HCT116 (cell line): Measurements from ENCODE around the gene ARHGAP45. TPM values are rescaled to one million over a fixed set of nuclear protein-coding genes. Genes with fewer than 3 reads are reported as not detected.

Experiments
- ATAC-seq: fragments of 200-7000 bp; cut with Tn5 transposase; 2 replicates; pipeline ENCODE4 v1.9.1; 2020; ENCODE audit warnings: mild to moderate bottlenecking, moderate library complexity
- BruUV-seq: library from RNA; stranded (reverse); fragments of 400-500 nt; replicated peaks from 2 replicates; lab custom pipeline; 2021; lab: Mats Ljungman, UMichigan
- CTCF ChIA-PET: fragments of 300-600 bp; sonication (Branson Sonifier 250); formaldehyde crosslinking; loops from one replicate; lab custom pipeline; 2021; ENCODE audit warnings: antibody characterized with exemption; lab: Charles Lee
- POLR2A ChIA-PET: fragments of 300-600, 350-600 bp; sonication (Branson Sonifier 250); formaldehyde crosslinking; loops from one replicate; lab custom pipeline; 2021; ENCODE audit warnings: antibody characterized with exemption; lab: Charles Lee
- RAD21 ChIA-PET, 2 experiments: fragments of 300-600 bp; sonication (Branson Sonifier 250); formaldehyde crosslinking; loops; one replicate each; lab custom pipeline; 2023; ENCODE audit warnings: low total read pairs in 2 of 2; ENCODE audit not compliant: uncharacterized antibody in 2 of 2, unreplicated experiment in 2 of 2, low non-redundant PET in 1 of 2; lab: Charles Lee
- DNase-seq: peaks from one replicate; pipeline ENCODE4 v3.0.0-alpha.2; 2010; ENCODE audit warnings: low read depth, low spot score
- H2AFZ ChIP-seq: fragments of 200-600 bp; shearing (Covaris generic), sonication (generic); 2 replicates; pipeline ENCODE4 v1.6.1; 2017; ENCODE audit warnings: low read depth, mixed run types, mixed read lengths, antibody characterized with exemption, low read length; ENCODE audit not compliant: poor library complexity, severe bottlenecking
- H3K27ac ChIP-seq: 2 replicates; pipeline ENCODE4 v1.5.1; 2012; ENCODE audit warnings: low read depth, low read length
- H3K27me3 ChIP-seq: fragments of 200-600 bp; sonication (generic); 2 replicates; pipeline ENCODE4 v1.6.1; 2016; ENCODE audit warnings: mixed run types, low read length, mixed read lengths; ENCODE audit not compliant: insufficient read depth
- H3K36me3 ChIP-seq, 2 experiments: fragments of 200-500 bp in 1 of 2; fragments of 200-600 bp in 1 of 2; sonication (Bioruptor generic) in 1 of 2; sonication (generic) in 1 of 2; 2 replicates each; pipeline versions ENCODE4 v1.5.1 to v1.6.1; 2014 to 2016; ENCODE audit warnings: low read length in 2 of 2, inconsistent platforms in 1 of 2, mixed read lengths in 1 of 2, mixed run types in 1 of 2; ENCODE audit not compliant: insufficient read depth in 2 of 2, control insufficient read depth in 1 of 2
- H3K4me1 ChIP-seq, 2 experiments: fragments of 200-600 bp in 1 of 2; sonication (generic) in 1 of 2; 2 replicates each; pipeline versions ENCODE4 v1.5.1 to v1.6.1; 2012 to 2017; ENCODE audit warnings: low read length in 2 of 2, inconsistent platforms in 1 of 2, mild to moderate bottlenecking in 1 of 2, mixed read lengths in 1 of 2, mixed run types in 1 of 2, moderate library complexity in 1 of 2; ENCODE audit not compliant: insufficient read depth in 2 of 2, control insufficient read depth in 1 of 2
- H3K4me2 ChIP-seq: fragments of 200-600 bp; sonication (generic); 2 replicates; pipeline ENCODE4 v1.6.1; 2017; ENCODE audit warnings: mixed run types, low read length, mixed read lengths
- H3K4me3 ChIP-seq, 2 experiments: fragments of 200-600 bp in 1 of 2; sonication (generic) in 1 of 2; replicated peaks in 1 of 2; 2 replicates each; pipeline ENCODE4 v1.5.1; 2011 to 2016; ENCODE audit warnings: low read length in 2 of 2, control low read depth in 1 of 2, low read depth in 1 of 2, mild to moderate bottlenecking in 1 of 2, mixed read lengths in 1 of 2, mixed run types in 1 of 2
- H3K79me2 ChIP-seq: fragments of 200-600 bp; sonication (generic); 2 replicates; pipeline ENCODE4 v1.6.1; 2017; ENCODE audit warnings: mild to moderate bottlenecking, mixed run types, low read length, moderate library complexity, mixed read lengths; ENCODE audit not compliant: insufficient read depth
- H3K9ac ChIP-seq: fragments of 200-600 bp; sonication (generic); 2 replicates; pipeline ENCODE4 v1.6.1; 2016; ENCODE audit warnings: low read length, mixed read lengths
- H3K9me2 ChIP-seq: fragments of 200-600 bp; sonication (generic), shearing (Covaris generic); 2 replicates; pipeline ENCODE4 v1.6.1; 2017; ENCODE audit warnings: mixed run types, mild to moderate bottlenecking, moderate library complexity; ENCODE audit not compliant: insufficient read depth
- H3K9me3 ChIP-seq, 2 experiments: fragments of 200-500 bp in 1 of 2; fragments of 200-600 bp in 1 of 2; sonication (Bioruptor generic) in 1 of 2; sonication (generic) in 1 of 2; 2 replicates each; pipeline ENCODE4 v1.6.1; 2014 to 2017; ENCODE audit warnings: low read length in 2 of 2, mixed read lengths in 2 of 2, inconsistent platforms in 1 of 2, low read depth in 1 of 2, mild to moderate bottlenecking in 1 of 2, mixed run types in 1 of 2, moderate library complexity in 1 of 2; ENCODE audit not compliant: control insufficient read depth in 1 of 2, insufficient read depth in 1 of 2
- H4K20me1 ChIP-seq: fragments of 200-600 bp; sonication (generic), shearing (Covaris generic); 2 replicates; pipeline ENCODE4 v1.6.1; 2017; ENCODE audit warnings: mixed run types, mild to moderate bottlenecking, moderate library complexity; ENCODE audit not compliant: insufficient read depth
- EGR1 ChIP-seq: IDR thresholded peaks from 2 replicates; pipeline ENCODE4 v1.6.1; 2012; ENCODE audit warnings: low read depth
- ELF1 ChIP-seq: IDR thresholded peaks from 2 replicates; pipeline ENCODE4 v1.6.1; 2012; ENCODE audit warnings: low read depth, borderline replicate concordance
- EZH2 ChIP-seq: fragments of 200-600 bp; sonication (generic); IDR thresholded peaks from 2 replicates; pipeline ENCODE4 v1.6.1; 2017; ENCODE audit warnings: antibody characterized with exemption, mixed run types
- FOSL1 ChIP-seq: IDR thresholded peaks from 2 replicates; pipeline ENCODE4 v1.6.1; 2012; ENCODE audit warnings: low read depth
- JUND ChIP-seq: IDR thresholded peaks from 2 replicates; pipeline ENCODE4 v1.6.1; 2012
- POLR2A ChIP-seq: IDR thresholded peaks from 2 replicates; pipeline ENCODE4 v1.7.0; 2011; ENCODE audit warnings: borderline replicate concordance; ENCODE audit not compliant: insufficient read depth, insufficient read length; ENCODE audit errors: extremely low read depth
- POLR2AphosphoS5 ChIP-seq: IDR thresholded peaks from 2 replicates; pipeline ENCODE4 v1.6.1; 2011; ENCODE audit warnings: mild to moderate bottlenecking, low read depth, low read length, moderate library complexity
- RAD21 ChIP-seq: IDR thresholded peaks from 2 replicates; pipeline ENCODE4 v1.6.1; 2012; ENCODE audit warnings: low read depth, mild to moderate bottlenecking
- SIN3A ChIP-seq: IDR thresholded peaks from 2 replicates; pipeline ENCODE4 v1.6.1; 2012; ENCODE audit warnings: low read depth
- SP1 ChIP-seq: IDR thresholded peaks from 2 replicates; pipeline ENCODE4 v1.6.1; 2012; ENCODE audit warnings: low read depth
- SRF ChIP-seq: IDR thresholded peaks from 2 replicates; pipeline ENCODE4 v1.6.1; 2012; ENCODE audit warnings: low read depth
- TCF7L2 ChIP-seq: IDR thresholded peaks from 2 replicates; pipeline ENCODE4 v1.7.0; 2011; ENCODE audit warnings: borderline replicate concordance, inconsistent platforms; ENCODE audit not compliant: insufficient read depth, insufficient read length; ENCODE audit errors: extremely low read depth
- YY1 ChIP-seq: IDR thresholded peaks from 2 replicates; pipeline ENCODE4 v1.6.1; 2011; ENCODE audit warnings: low read length, low read depth, moderate library complexity, mild to moderate bottlenecking; ENCODE audit not compliant: insufficient replicate concordance; ENCODE audit errors: extremely low read depth
- ZNF274 ChIP-seq: fragments of 200-500 bp; sonication (Bioruptor generic); IDR thresholded peaks from 2 replicates; pipeline ENCODE4 v1.6.1; 2014; ENCODE audit warnings: mild to moderate bottlenecking, low read depth, low read length, inconsistent platforms
- intact Hi-C: fragments of 100-400 bp; cut with micrococcal nuclease; formaldehyde crosslinking; loops from 2 replicates; pipeline ENCODE4 v1.10.0; 2022
- total RNA-seq: library from RNA; stranded (reverse); gene quantifications from one replicate; pipeline ENCODE4 v1.2.1, GENCODE V29; 2021; ENCODE audit not compliant: unreplicated experiment
- TF ChIP-seq, protein P1 (sequence below): IDR thresholded peaks from 2 replicates; pipeline ENCODE4 v1.6.1; 2012
- TF ChIP-seq, protein P2 (sequence below): IDR thresholded peaks from 2 replicates; pipeline ENCODE4 v1.6.1; 2012; ENCODE audit warnings: low read depth
- TF ChIP-seq, protein P3 (sequence below): IDR thresholded peaks from 2 replicates; pipeline ENCODE4 v1.6.1; 2011; ENCODE audit warnings: mild to moderate bottlenecking, low read length, moderate library complexity; ENCODE audit not compliant: insufficient replicate concordance; ENCODE audit errors: extremely low read depth
- TF ChIP-seq, protein P4 (sequence below), 3 experiments: fragments of 200-600 bp in 1 of 3; sonication (generic) in 1 of 3; IDR thresholded peaks in 2 of 3; conservative IDR thresholded peaks in 1 of 3; 2 replicates each; pipeline ENCODE4 v1.5.1; 2012 to 2017; ENCODE audit warnings: low read depth in 2 of 3, low read length in 2 of 3, antibody characterized with exemption in 1 of 3, borderline replicate concordance in 1 of 3, control low read depth in 1 of 3, mild to moderate bottlenecking in 1 of 3, mixed read lengths in 1 of 3, mixed run types in 1 of 3, moderate library complexity in 1 of 3; ENCODE audit not compliant: insufficient read depth in 1 of 3
- TF ChIP-seq, protein P5 (sequence below): IDR thresholded peaks from 2 replicates; pipeline ENCODE4 v1.6.1; 2012

The ARHGAP45 gene
- total RNA-seq, 1 experiment from 2014 or later: 30.4 TPM

DNA sequence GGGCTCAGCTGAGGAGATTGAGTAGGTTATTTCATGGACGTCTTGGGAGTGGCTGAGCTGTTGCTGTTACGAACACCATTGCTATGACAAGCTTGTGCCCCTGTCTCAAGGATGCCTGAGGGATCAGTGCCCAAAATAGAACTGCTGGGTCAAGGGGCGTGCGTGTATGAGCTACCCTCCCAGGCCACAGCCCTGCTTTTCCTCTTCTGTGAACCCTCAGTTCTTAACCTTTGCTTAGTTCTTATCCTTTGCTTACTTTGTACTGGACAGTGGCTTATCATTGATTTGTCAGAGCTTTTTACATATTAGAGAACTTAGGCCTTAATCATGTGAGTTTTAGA lies 9.0 kb downstream of the ARHGAP45 start:
- DNase-seq (no peak), ATAC-seq (no peak)
- intact Hi-C loops: no loop called here
- Histone ChIP-seq H3K4me2 (no peak overlapping the region), H3K4me3 (no peak overlapping the region), H3K79me2 (no peaks in the 10 kb centered on the region), H2AFZ (no peak overlapping the region), H3K27me3 (no peaks in the 10 kb centered on the region), H4K20me1 (no peaks in the 10 kb centered on the region), H3K9me3 (no peaks in the 10 kb centered on the region), H3K4me1 (peaks cover 0 to 16% of the 10 kb centered on the region in 2 experiments; a peak in 2 of 4 replicates), H3K9me2 (no peaks in the 10 kb centered on the region), H3K27ac (no peak overlapping the region), H3K36me3 (peaks cover 0 to 12% of the 10 kb centered on the region in 2 experiments; a peak in 2 of 4 replicates), H3K9ac (no peak overlapping the region)
- ChIA-PET CTCF (interaction anchor here (4.9 kb wide), 1 partner anchor 11 kb away, joined by 20 read pairs; no protein-coding TSS in a partner anchor), POLR2A (interaction anchor here (1.8 kb wide), 1 partner anchor 28 kb away, joined by 6 read pairs; the partner anchor contains the start of gene GPX4), RAD21 (no interaction called here)
- TF ChIP-seq ZNF274 (no peak), TCF7L2 (no peak), EZH2 (no peak), YY1 (no peak), EGR1 (no peak), FOSL1 (no peak), RAD21 (no peak), JUND (no peak), ELF1 (no peak), SIN3A (no peak), POLR2A (no peak), SRF (no peak), SP1 (no peak), POLR2AphosphoS5 (no peak)
- TF ChIP-seq, protein P1, sequence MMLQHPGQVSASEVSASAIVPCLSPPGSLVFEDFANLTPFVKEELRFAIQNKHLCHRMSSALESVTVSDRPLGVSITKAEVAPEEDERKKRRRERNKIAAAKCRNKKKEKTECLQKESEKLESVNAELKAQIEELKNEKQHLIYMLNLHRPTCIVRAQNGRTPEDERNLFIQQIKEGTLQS: no peak
- TF ChIP-seq, protein P2, sequence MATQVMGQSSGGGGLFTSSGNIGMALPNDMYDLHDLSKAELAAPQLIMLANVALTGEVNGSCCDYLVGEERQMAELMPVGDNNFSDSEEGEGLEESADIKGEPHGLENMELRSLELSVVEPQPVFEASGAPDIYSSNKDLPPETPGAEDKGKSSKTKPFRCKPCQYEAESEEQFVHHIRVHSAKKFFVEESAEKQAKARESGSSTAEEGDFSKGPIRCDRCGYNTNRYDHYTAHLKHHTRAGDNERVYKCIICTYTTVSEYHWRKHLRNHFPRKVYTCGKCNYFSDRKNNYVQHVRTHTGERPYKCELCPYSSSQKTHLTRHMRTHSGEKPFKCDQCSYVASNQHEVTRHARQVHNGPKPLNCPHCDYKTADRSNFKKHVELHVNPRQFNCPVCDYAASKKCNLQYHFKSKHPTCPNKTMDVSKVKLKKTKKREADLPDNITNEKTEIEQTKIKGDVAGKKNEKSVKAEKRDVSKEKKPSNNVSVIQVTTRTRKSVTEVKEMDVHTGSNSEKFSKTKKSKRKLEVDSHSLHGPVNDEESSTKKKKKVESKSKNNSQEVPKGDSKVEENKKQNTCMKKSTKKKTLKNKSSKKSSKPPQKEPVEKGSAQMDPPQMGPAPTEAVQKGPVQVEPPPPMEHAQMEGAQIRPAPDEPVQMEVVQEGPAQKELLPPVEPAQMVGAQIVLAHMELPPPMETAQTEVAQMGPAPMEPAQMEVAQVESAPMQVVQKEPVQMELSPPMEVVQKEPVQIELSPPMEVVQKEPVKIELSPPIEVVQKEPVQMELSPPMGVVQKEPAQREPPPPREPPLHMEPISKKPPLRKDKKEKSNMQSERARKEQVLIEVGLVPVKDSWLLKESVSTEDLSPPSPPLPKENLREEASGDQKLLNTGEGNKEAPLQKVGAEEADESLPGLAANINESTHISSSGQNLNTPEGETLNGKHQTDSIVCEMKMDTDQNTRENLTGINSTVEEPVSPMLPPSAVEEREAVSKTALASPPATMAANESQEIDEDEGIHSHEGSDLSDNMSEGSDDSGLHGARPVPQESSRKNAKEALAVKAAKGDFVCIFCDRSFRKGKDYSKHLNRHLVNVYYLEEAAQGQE: no peak
- TF ChIP-seq, protein P3, sequence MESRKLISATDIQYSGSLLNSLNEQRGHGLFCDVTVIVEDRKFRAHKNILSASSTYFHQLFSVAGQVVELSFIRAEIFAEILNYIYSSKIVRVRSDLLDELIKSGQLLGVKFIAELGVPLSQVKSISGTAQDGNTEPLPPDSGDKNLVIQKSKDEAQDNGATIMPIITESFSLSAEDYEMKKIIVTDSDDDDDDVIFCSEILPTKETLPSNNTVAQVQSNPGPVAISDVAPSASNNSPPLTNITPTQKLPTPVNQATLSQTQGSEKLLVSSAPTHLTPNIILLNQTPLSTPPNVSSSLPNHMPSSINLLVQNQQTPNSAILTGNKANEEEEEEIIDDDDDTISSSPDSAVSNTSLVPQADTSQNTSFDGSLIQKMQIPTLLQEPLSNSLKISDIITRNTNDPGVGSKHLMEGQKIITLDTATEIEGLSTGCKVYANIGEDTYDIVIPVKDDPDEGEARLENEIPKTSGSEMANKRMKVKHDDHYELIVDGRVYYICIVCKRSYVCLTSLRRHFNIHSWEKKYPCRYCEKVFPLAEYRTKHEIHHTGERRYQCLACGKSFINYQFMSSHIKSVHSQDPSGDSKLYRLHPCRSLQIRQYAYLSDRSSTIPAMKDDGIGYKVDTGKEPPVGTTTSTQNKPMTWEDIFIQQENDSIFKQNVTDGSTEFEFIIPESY: no peak
- TF ChIP-seq, protein P4, sequence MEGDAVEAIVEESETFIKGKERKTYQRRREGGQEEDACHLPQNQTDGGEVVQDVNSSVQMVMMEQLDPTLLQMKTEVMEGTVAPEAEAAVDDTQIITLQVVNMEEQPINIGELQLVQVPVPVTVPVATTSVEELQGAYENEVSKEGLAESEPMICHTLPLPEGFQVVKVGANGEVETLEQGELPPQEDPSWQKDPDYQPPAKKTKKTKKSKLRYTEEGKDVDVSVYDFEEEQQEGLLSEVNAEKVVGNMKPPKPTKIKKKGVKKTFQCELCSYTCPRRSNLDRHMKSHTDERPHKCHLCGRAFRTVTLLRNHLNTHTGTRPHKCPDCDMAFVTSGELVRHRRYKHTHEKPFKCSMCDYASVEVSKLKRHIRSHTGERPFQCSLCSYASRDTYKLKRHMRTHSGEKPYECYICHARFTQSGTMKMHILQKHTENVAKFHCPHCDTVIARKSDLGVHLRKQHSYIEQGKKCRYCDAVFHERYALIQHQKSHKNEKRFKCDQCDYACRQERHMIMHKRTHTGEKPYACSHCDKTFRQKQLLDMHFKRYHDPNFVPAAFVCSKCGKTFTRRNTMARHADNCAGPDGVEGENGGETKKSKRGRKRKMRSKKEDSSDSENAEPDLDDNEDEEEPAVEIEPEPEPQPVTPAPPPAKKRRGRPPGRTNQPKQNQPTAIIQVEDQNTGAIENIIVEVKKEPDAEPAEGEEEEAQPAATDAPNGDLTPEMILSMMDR (IDR thresholded peaks at IDR 0.05 in 2 of 3, conservative IDR thresholded peaks at IDR 0.05 in 1 of 3; ENCODE audit: borderline replicate concordance in 1 of 3, insufficient read depth in 1 of 3, low read depth in 2 of 3, low read length in 2 of 3): no peak
- TF ChIP-seq, protein P5, sequence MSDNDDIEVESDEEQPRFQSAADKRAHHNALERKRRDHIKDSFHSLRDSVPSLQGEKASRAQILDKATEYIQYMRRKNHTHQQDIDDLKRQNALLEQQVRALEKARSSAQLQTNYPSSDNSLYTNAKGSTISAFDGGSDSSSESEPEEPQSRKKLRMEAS: no peak
- no TSS peak for BruUV-seq
